GM18861 (cell line): ENCODE data around the gene KRTAP10-9.
"Not testable (repeated sequence)": the region's sequence is repeated elsewhere in the genome, so short reads cannot be mapped to it uniquely, and the experiment has no call there.

ENCODE experiments used
- ATAC-seq: cut with Tn5 transposase; IDR thresholded peaks from one replicate; pipeline ENCODE4 v1.9.1; 2021; ENCODE audit not compliant: unreplicated experiment

KRTAP10-9 gene

DNA sequence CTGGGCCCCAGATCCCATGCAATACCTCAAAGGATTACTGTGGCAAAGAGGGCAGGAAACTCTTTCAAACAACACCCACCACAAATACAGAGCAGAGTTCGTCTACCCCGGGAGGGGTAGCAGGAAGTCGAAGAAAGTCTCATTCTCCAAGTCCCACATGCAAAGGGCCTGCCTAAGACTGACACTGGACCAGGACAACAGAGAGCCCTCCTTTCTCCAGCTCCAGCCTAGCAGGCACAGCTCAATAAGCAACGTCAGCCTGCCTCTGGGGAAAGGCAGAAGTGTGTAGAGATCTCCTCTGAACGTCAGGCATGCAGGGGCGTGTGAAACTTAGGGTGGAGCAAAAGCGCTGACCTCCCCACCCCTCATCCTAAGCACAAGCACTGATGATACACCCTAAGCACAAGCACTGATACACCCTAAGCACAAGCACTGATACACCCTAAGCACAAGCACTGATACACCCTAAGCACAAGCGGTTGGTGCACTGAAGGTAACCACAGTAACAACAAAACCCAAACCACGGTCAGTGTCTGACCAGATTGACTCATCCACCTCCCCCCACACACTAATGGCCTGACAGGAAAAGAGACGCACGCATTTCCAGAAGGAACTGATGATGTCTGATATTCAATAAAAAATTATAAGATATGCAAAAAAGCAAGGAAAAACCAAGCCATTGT is 32.2 kb downstream of the KRTAP10-9 start:
- ATAC-seq: no peak

DNA sequence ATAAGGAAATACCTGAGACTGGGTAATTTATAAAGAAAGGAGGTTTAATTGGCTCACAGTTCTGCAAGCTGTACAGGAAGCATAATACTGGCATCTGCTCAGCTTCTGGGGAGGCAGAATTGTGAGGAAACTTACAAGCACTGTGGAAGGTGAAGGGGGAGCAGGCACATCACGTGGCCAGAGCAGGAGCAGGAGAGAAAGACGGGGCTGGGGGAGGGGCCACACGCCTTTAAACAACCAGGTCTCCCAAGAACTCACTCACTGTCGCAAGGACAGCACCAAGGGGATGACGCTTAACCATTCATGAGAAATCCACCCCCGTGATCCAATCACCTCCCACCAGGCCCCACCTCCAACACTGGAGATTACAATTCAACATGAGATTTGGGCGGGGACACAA is 34.7 kb downstream of the KRTAP10-9 start:
- not testable (repeated sequence) for ATAC-seq

DNA sequence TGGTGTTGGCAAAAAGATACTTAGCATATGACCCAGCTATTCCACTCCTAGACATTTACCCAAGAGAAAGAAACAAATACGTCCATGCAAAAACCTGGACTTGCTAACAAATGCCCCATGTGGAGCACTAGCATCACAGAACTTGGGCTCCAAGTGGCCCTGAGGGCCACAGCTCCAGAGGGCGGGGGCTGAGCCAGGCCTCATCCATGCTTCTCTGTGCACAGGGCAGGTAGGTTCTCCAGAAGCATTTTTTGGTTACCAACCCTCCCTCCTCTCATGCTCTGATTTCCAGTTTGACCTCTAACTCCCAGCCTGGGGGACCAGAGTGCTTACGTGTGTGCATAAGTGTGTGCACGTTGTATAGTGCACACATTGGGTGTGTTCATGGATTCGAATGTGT is 37.8 kb downstream of the KRTAP10-9 start:
- ATAC-seq: no peak

DNA sequence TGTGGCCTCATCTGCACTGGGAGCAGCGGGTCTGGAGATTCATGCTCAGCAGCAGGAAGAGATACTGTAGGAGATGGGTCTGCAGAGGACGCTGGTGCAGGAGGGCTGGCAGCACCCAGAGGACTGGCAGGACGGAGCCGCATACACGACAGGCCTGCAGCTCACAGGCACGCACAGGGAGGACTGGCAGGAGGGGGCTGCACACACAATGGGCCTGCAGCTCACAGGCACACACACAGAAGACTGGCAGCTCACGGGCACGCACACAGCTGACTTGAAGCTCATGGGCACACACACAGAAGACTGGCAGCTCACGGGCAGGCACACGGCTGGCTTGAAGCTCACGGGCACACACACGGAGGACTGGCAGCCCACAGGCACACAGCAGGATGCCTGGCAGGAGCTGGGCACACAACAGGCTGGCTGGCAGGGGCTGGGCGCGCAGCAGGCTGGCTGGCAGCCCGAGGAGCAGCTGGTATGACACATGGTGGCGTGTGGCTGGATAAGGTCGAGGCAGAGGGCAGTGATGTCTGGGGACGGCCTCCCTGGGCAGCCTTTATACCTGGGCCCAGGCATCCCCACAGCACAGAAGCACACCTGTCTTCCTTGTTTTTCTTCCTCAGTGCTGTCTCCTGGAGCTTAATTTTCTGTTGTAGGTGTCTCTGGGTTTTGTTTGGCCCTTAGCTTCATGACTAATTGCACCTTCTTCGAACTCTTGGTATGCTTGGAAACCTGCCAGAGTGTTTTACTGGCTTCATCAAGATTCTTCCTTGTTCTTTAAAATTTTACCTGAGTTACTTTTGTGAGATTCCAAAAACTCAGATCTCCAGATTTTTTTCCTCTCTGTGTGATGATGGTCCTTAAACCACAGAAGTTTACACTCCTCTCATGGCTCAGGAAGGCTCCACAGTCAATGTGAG is 39.8 kb downstream of the KRTAP10-9 start, which contains the start of gene KRTAP12-2:
Gene KRTAP12-2 (minus strand): TSS at position 527 of the 920 bp plus-strand sequence. CDS start 41 bp downstream, at position 486.
- no peak for ATAC-seq

DNA sequence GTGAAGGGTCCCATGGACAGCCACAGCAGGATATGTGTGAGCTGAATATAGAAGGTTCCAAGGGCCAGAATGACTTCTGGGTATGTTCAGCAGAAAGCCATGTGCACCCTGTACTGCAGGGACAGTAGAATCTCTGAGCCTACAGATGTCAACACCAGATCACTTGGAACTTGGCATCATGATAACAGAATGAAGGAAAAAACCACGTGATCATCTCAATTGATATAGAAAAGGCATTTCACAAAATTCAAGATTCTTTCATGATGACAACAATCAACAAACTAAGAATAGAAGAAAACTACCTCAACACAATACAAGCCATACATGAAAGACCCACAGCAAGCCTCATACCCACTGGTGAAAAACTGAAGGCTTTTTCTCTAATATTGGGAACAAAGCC is 40.7 kb downstream of the KRTAP10-9 start:
- no peak for ATAC-seq

DNA sequence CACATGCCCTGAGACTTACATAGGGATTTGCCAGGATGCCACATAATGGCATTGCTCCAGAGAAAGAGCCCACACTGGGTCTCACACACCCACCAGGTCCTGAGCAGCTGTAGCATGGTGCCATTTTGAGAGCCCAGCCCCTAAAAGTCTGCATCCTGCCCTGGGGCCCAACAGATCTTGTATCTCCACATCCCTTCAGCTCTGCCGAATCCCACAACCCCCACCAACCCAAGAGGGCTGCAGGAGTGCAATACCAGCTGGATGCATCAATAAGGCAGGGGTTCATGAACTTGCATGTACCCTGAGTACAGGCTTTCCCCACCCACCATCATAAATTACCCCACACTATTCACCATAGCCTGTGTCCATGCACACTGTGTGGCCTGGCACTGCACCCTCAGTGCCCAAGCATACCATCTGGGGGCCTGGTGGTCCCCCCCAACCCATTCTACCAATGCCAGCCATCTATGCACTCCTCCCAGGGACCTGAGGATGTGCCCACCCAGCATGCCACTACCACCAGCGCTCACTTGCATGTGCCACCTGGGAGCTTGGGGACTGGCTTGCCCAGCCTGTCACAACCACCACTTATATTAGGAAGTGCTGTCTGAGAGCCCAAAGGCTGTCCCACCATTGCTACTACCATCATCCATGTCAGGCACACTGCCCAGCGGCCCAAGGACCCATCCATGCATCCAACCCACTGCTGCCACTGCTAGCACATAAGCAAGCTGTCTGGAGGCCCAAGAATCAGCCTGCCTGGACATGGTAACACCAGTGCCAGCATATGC is 43.9 kb downstream of the KRTAP10-9 start:
- ATAC-seq: no peak

DNA sequence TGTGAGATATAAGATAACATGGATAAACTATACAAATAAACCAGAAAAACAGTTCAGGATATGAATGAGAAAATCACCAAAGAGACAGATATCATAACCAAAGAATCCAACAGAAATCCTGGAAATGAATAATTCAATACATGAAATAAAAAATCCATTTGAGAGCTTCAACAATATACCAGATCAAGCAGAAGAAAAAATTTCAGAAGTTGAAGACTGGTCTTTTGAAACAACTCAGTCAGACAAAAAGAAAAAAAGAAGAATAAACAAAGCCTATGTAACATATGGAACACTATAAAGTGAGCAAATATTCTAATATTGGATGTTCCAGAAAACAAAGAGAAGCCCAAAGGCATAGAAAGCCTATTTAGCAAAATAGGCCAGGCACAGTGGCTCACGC is 45.0 kb downstream of the KRTAP10-9 start:
- no peak for ATAC-seq

DNA sequence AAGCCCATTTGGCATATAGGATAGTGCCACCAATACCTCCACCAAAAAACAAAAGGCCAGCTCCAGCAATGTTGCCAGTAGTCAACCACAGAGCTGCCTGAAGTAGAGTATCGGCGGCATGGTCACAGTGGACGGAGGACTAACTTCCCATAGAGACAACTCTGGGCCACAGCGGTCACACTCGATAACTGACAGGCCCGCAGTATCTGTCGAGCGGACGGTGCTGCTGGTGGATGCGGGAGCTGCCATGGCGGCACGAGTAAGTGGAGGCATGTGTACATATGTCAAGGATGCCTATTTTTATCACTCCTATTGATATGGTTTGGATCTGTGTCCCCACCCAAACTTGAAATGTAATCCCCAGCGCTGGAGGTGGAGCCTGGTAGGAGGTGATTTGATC is 51.0 kb downstream of the KRTAP10-9 start:
- ATAC-seq: no peak
